NK-92 (cell line): Measurements from ENCODE around the gene GOLPH3L.
"Not testable (repeated sequence)": the region's sequence is repeated elsewhere in the genome, so short reads cannot be mapped to it uniquely, and the experiment has no call there.

ENCODE experiments used
- DNase-seq: peaks from one replicate; lab custom pipeline; 2025; ENCODE audit not compliant: unreplicated experiment; lab: John Stamatoyannopoulos, UW

The GOLPH3L gene

GRCh38 chr1:150696995-150697927, at the start of gene GOLPH3L:
Gene GOLPH3L (minus strand): TSS chr1:150697154. CDS start chr1:150694838, 2,316 bp downstream.
- peak; percentile 65 for DNase-seq

GRCh38 chr1:150730130-150730721, 33.3 kb upstream of the GOLPH3L start:
- no peak for DNase-seq

- DNase-seq: no peak
These were observed 27.4 kb upstream of the GOLPH3L start for GRCh38 chr1:150724336-150724735.

GRCh38 chr1:150720703-150721102, 23.7 kb upstream of the GOLPH3L start, which contains the start of gene HORMAD1:
Gene HORMAD1 (minus strand): TSS chr1:150720895. CDS start chr1:150719505, 1,390 bp downstream.
- no peak for DNase-seq

- no peak for DNase-seq
These were observed 23.1 kb upstream of the GOLPH3L start for GRCh38 chr1:150720098-150720497.

- DNase-seq: no peak
These were observed 21.4 kb upstream of the GOLPH3L start for GRCh38 chr1:150718225-150718891.

GRCh38 chr1:150709031-150709430, 12.1 kb upstream of the GOLPH3L start:
- not testable (repeated sequence) for DNase-seq

GRCh38 chr1:150708595-150708994, 11.6 kb upstream of the GOLPH3L start:
- no peak for DNase-seq

- no peak for DNase-seq
These were observed 9.1 kb upstream of the GOLPH3L start for GRCh38 chr1:150706091-150706490.

GRCh38 chr1:150703427-150703826, 6.5 kb upstream of the GOLPH3L start:
- DNase-seq: no peak

GRCh38 chr1:150696590-150696989, 364 bp downstream of the GOLPH3L start:
- DNase-seq: no peak

GRCh38 chr1:150696162-150696561, 792 bp downstream of the GOLPH3L start:
- no peak for DNase-seq

- DNase-seq: no peak
These were observed 1.4 kb downstream of the GOLPH3L start for GRCh38 chr1:150695561-150695960.

- DNase-seq: no peak
These were observed 4.2 kb downstream of the GOLPH3L start for GRCh38 chr1:150692720-150693119.

- DNase-seq: no peak
These were observed 8.2 kb downstream of the GOLPH3L start for GRCh38 chr1:150688763-150689162.

- no peak for DNase-seq
These were observed 10.7 kb downstream of the GOLPH3L start for GRCh38 chr1:150686275-150686674.

- DNase-seq: no peak
These were observed 13.0 kb downstream of the GOLPH3L start for GRCh38 chr1:150683914-150684313.

GRCh38 chr1:150678988-150679387, 18.0 kb downstream of the GOLPH3L start:
- no peak for DNase-seq

GRCh38 chr1:150674881-150675280, 22.1 kb downstream of the GOLPH3L start:
- DNase-seq: no peak

- no peak for DNase-seq
These were observed 33.6 kb downstream of the GOLPH3L start for GRCh38 chr1:150663321-150663720.

GRCh38 chr1:150662811-150663210, 34.1 kb downstream of the GOLPH3L start:
- DNase-seq: no peak

GRCh38 chr1:150661156-150661555, 35.8 kb downstream of the GOLPH3L start:
- no peak for DNase-seq
